OCI-LY7 (cell line): ENCODE data around the gene SLC6A12.

Source experiments
- CTCF ChIP-seq: fragments of 200-600 bp; sonication (generic); conservative IDR thresholded peaks from 2 replicates; pipeline ENCODE4 v1.5.1; 2014; ENCODE audit warnings: mild to moderate bottlenecking, antibody characterized with exemption, low read length, moderate library complexity, mixed read lengths
- EZH2phosphoT487 ChIP-seq: fragments of 200-600 bp; sonication (generic); IDR thresholded peaks from 2 replicates; pipeline ENCODE4 v1.6.1; 2018; ENCODE audit warnings: low read depth, borderline replicate concordance, mild to moderate bottlenecking, mixed run types, antibody characterized with exemption, low read length, moderate library complexity, mixed read lengths

DNA sequence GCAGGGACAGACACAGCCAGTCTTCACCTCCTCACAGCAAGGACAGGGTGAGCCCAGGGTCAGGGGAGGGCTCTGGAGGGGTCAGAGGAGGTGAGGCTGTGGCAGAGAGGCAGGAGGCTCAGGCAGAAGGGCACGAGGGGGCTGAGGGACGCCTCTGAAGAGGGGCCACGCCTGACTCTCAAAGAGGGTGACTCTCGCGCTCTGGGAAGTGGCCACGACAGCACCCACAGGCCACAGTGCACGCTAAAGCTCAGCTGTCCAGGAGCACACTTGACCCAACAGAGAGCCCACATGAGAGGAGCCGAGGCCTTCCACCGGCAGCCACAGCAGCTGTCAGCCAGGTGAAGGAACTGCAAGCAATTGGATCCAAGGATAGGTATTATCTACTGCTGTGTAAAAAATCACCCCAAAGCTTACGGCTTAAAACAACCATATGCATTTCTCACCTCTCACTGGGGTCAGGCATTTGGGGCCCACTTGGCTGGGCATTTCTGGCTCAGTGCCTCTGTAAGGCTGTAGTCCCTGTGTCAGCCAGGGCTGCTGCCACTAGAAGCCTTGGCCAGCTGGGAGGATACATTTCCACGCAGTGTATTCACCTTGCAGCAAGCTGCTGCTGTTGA is 27.8 kb downstream of the SLC6A12 start:
- no peak for TF ChIP-seq CTCF
- no peak for TF ChIP-seq EZH2phosphoT487
